ENCODE measurements around the gene ZNF689. TPM values are rescaled to one million over a fixed set of nuclear protein-coding genes. Genes with fewer than 3 reads are reported as not detected.
A peak's percentile ranks its signal among the peaks of the same experiment; 100 is the strongest.

ZNF689 gene
- total and polyA plus RNA-seq, 12 donors = 2.9 to 12.9 (median 9.1) TPM

DNA sequence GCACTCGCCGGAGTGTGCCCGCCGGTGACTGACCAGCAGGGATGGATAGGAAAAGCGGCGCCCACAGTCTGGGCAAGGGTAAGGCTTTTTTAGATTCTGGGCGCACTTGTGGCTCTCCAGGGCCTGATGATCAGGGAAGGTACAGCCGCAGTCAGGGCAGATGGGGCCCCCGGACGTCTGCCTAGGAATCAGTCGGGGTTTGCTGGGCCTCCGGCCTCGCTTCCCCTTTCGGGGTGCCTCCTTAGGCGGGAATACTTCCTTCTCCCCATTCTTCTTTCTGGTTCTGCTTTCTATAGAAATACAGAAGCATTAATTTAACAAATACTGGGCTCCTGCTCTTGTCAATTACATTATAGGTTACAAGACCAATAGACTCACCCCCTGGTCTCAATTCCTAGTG, 5.0 kb downstream of the ZNF689 start:
- no peak overlapping the region for H3K4me3 ChIP-seq
- DNase-seq = peak in 1 of 7 donors; percentile 39
- WGBS, 4 donors = 58 to 89% (median 80%) methylated on average over 5 to 15 of the region's 15 CpGs
- H3K4me1 ChIP-seq (replicated peaks in 1 of 2) = peaks cover 15 to 21% of the 10 kb centered on the region in 2 donors
- no peaks in the 10 kb centered on the region for H3K9me3 ChIP-seq (replicated peaks in 1 of 3)
- H3K36me3 ChIP-seq (replicated peaks in 1 of 2) = peaks cover 0 to 44% of the 10 kb centered on the region in 2 donors
- peak overlapping the region in 1 of 5 donors; percentile 36 for H3K27ac ChIP-seq
- TF ChIP-seq POLR2A (IDR thresholded peaks at IDR 0.05) = no peak
- TF ChIP-seq, protein P1, sequence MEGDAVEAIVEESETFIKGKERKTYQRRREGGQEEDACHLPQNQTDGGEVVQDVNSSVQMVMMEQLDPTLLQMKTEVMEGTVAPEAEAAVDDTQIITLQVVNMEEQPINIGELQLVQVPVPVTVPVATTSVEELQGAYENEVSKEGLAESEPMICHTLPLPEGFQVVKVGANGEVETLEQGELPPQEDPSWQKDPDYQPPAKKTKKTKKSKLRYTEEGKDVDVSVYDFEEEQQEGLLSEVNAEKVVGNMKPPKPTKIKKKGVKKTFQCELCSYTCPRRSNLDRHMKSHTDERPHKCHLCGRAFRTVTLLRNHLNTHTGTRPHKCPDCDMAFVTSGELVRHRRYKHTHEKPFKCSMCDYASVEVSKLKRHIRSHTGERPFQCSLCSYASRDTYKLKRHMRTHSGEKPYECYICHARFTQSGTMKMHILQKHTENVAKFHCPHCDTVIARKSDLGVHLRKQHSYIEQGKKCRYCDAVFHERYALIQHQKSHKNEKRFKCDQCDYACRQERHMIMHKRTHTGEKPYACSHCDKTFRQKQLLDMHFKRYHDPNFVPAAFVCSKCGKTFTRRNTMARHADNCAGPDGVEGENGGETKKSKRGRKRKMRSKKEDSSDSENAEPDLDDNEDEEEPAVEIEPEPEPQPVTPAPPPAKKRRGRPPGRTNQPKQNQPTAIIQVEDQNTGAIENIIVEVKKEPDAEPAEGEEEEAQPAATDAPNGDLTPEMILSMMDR (IDR thresholded peaks at IDR 0.05) = no peak
- intact Hi-C loops (cut with DNase I) = no loop called here
- H3K27me3 ChIP-seq = no peaks in the 10 kb centered on the region

DNA sequence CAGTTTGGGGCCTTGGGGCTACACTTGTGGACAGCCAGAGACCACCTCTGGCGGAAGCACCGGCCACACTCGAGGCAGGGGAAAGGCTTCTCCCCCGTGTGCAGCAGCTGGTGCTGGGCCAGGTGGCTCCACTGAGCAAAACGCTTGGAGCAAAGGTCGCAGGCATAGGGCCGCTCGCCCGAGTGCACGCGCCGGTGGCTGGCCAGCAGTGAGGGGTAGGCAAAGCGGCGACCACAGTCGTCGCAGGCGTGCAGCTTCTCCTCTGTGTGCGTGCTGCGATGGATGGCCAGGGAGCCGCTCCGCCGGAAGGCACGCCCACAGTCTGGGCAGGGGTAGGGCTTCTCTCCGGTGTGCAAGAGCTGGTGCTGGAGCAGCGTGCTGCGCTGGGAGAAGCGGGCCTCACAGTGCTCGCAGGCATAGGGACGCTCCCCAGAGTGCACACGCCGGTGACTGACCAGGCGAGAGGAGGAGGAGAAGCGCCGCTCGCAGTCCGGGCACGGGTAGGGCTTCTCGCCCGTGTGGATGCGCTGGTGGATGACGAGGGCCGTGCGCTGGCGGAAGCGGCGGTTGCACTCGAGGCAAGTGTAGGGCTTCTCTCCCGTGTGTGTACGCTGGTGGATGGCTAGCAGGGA, 5.8 kb downstream of the ZNF689 start:
- no peak for DNase-seq
- no peaks in the 10 kb centered on the region for H3K27me3 ChIP-seq
- no peak overlapping the region for H3K4me3 ChIP-seq
- TF ChIP-seq POLR2A (IDR thresholded peaks at IDR 0.05) = no peak
- TF ChIP-seq, protein P1 (IDR thresholded peaks at IDR 0.05) = no peak
- 87 to 92% (median 91%) methylated on average over 39 to 49 of the region's 49 CpGs for WGBS, 4 donors
- peaks cover 15 to 21% of the 10 kb centered on the region in 2 donors for H3K4me1 ChIP-seq (replicated peaks in 1 of 2)
- H3K9me3 ChIP-seq (replicated peaks in 1 of 3) = no peaks in the 10 kb centered on the region
- intact Hi-C loops (cut with DNase I) = no loop called here
- H3K36me3 ChIP-seq (replicated peaks in 1 of 2) = peaks cover 0 to 44% of the 10 kb centered on the region in 2 donors
- H3K27ac ChIP-seq = no peak overlapping the region

DNA sequence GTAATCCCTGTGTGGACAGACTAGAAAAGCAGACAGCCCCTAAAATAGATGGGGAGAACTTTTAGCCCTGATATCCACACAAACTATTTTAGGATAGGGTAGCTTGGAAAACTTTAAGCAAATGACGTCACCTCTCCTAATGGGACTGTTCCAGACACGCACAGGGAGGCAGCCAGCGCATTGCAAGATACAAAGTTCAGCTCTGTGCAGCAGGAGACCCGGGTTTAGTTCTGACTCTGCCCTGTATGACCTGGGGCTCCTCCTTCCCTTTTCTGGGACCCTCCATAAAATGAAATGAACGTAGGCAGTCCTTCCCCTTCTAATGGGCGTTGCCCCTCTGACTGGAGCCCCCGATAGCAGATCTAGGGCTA, 6.3 kb downstream of the ZNF689 start:
- H3K36me3 ChIP-seq (replicated peaks in 1 of 2) = peaks cover 0 to 44% of the 10 kb centered on the region in 2 donors

DNA sequence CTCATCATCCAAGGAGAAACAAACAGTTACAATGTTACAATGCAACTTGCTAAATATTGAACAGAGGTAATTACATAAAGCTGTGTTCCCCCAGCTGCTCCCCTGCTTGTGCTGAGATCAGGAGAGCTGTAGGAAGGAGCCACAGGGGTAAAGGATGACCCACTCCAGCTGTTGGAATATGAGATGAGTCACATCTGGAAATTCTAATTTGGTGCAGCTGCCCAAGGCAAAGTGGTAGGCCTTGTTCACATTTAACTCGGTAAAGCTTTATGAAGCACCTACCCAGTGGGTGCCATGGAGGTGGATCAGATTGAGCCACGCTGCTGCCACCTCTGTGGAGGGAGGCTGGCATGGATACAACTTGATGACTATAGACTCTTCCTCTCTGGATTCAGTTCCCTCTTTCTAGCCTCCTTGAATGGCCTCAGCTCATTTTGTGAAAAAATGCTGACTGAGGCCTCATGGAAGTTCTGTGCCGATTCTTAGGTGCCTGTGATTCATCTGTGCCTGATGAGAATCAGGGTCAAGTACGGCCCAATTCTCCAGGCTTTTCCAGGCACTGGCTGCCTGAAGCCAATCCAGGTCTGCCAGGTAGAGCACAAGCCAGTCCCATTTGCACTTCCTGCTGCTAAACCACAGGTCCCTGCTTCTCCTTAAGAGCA, 7.4 kb downstream of the ZNF689 start:
- 19 to 38% (median 32%) methylated on average over 4 of the region's 4 CpGs for WGBS, 4 donors
- intact Hi-C loops (cut with DNase I) = no loop called here
- Histone ChIP-seq H3K4me1 (replicated peaks in 1 of 2) (peaks cover 9 to 21% of the 10 kb centered on the region in 2 donors), H3K9me3 (replicated peaks in 1 of 3) (no peaks in the 10 kb centered on the region), H3K36me3 (replicated peaks in 1 of 2) (peaks cover 0 to 41% of the 10 kb centered on the region in 2 donors), H3K27ac (peak overlapping the region in 4 of 5 donors; percentile 3 to 83 (median 44)), H3K4me3 (no peak overlapping the region), H3K27me3 (no peaks in the 10 kb centered on the region)
- DNase-seq = peak in 5 of 7 donors; percentile 55 to 76 (median 62)
- TF ChIP-seq, protein P1 (IDR thresholded peaks at IDR 0.05) = no peak
- TF ChIP-seq POLR2A (IDR thresholded peaks at IDR 0.05) = no peak

More for the DNA sequence above, 6.3 kb downstream of the ZNF689 start:
- WGBS, 4 donors = 77 to 98% (median 89%) methylated on average over 6 to 7 of the region's 7 CpGs
- no peak overlapping the region for H3K4me3 ChIP-seq
- H3K9me3 ChIP-seq (replicated peaks in 1 of 3) = no peaks in the 10 kb centered on the region
- no peaks in the 10 kb centered on the region for H3K27me3 ChIP-seq
- DNase-seq = no peak
- intact Hi-C loops (cut with DNase I) = no loop called here
- peak overlapping the region in 1 of 5 donors; percentile 20 for H3K27ac ChIP-seq
- TF ChIP-seq POLR2A (IDR thresholded peaks at IDR 0.05) = no peak
- TF ChIP-seq, protein P1 (IDR thresholded peaks at IDR 0.05) = no peak
- H3K4me1 ChIP-seq (replicated peaks in 1 of 2) = peaks cover 14 to 21% of the 10 kb centered on the region in 2 donors

Measured in adrenal gland (tissue), 12 donors.